GM18526 (cell line): ENCODE results near the gene UCP3.

ENCODE experiments used
- POLR2A ChIP-seq: IDR thresholded peaks from 3 replicates; pipeline ENCODE4 v1.6.1; 2011; ENCODE audit not compliant: insufficient read length; ENCODE audit errors: extremely low read depth

Gene UCP3

DNA sequence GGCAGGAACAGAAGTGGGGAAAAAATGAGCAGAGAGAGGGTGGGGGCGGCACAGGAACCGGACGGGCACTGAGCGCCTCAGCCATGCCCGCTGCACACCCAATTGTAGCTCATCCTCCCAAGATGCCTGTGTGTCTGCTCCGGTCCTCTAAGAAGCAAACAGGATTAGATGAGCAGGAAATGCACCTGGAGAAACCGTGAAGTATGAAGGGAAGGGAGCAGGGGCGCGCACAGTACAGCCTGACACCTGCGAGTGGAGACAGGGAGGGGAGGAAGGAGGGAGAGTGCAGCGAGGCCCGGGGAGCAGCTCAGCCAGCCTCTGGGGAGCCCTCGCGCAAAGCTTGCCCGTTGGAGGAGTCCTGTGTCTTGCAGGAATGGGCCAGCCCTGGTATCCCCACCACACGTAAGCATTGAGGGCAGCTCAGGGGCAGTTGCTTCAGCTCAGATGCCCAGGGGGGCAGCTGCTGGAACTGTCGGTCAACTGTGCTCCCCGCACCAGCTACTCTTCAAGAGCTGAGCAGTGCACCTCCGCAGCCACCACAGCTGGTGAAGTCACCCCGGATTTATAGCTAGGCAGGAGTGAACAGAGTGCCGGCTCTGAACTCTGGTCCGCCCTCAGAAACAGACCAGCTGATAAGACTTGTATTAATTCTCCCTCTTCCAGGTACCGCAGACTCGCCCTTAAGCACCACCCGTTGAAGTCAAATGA lies 51.1 kb downstream of the UCP3 start:
- TF ChIP-seq POLR2A = no peak

DNA sequence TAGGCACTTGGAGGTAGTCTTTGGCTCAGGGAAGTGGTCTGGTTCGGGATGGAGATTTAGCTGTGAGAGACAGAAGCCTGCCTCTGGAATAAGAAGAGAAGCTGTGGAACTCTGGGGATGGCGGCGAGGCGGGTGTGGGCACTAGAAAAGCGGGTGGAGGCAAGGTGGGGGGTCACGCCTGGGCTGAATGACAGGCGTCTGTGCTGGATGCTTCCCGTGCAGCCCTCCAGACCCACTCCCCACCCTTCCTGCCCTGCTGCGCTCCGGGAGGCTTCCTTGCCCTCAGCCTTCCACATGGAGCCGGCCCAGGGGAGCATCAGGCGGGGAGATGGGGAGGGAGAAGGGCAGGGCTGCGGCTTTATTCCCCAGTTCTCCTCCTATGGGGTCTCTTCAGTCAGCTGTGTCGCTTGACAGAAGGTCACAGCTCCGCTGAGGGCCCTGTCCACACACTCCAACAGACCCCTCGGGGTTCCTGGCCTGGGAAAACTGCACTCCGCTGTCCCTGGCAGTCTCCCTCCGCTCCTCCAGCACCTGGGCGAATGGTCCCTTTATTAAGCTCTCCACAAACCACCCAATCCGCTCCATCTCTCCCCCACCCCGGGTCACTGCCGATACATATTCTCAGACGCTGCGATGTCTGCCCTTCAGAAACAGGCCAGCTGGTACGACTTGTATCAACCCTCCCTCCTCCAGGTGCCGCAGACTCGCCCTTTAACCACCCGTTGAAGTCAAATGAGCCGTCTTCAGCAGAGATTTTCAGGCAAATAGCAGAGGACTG lies 51.8 kb downstream of the UCP3 start:
- TF ChIP-seq POLR2A = no peak

GRCh38 chr11:73951797-73952196 lies 57.1 kb downstream of the UCP3 start:
- TF ChIP-seq POLR2A = no peak

DNA sequence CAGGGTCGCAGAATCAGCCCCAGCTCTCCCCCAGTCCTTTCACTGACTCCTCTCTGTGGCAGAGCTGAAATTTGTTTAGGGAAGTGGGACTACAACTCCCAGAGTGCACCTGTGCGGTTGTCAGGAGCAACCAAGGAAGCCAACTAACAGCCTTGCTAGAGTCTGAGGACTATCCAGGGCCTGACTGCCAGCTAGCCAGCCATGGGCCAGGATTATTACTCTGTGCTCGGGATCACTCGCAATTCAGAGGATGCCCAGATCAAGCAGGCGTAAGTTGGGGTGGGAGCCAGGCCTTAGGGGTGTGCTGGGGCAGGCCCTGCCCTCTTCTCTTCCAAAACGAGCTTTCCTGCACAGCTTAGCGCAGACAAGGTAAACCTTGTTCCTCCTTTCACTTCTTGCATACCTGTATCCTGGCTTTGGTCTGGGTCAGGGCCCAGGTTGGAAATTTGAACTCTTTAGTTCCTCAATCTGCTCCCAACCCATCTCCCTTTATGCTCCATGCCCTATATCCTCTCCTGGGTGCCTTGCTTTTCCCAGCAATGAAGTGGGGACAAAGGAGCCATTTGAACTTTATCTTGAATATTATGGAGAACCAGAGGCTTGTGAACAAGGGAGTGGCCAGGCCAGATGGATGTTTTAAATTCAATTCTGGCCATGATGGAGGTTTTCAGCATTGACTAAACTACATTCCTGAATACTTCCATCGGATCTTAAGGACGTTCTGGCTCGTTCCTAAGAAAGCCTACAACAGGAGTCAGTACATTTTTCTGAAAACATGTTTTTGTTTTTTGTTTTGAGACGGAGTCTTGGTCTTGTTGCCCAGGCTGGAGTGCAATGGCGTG lies 57.8 kb downstream of the UCP3 start, which contains the start of gene DNAJB13:
DNAJB13 (plus strand) TSS at position 158 of the 842 bp plus-strand sequence; CDS start at position 202, 44 bp downstream.
- TF ChIP-seq POLR2A = no peak
